MM.1S (cell line): ENCODE results near the gene TUBA4B.

ENCODE experiments used
- CTCF ChIP-seq: fragments of 300-600 bp; sonication (generic); IDR thresholded peaks from 2 replicates; pipeline ENCODE4 v1.5.1; 2016; ENCODE audit warnings: antibody characterized with exemption, low read length, mixed read lengths
- EZH2 ChIP-seq: fragments of 300-600 bp; sonication (generic); optimal IDR thresholded peaks from 2 replicates; pipeline ENCODE3; 2017; ENCODE audit warnings: low read depth, mild to moderate bottlenecking, antibody characterized with exemption, low read length, mixed read lengths

GRCh38 chr2:219291910-219292490, 39.0 kb downstream of the TUBA4B start:
- TF ChIP-seq CTCF (no peak), EZH2 (no peak)
